Psoas muscle (tissue), 8 donors: ENCODE measurements around the gene UTP14C. TPM values are rescaled to one million over a fixed set of nuclear protein-coding genes. Genes with fewer than 3 reads are reported as not detected.

Experiments
- ATAC-seq, 4 donors: fragments of 200-7000 bp; cut with Tn5 transposase; one replicate each; pipeline ENCODE4 v1.9.1; 2020; ENCODE audit warnings: moderate library complexity in 3 of 4, mild to moderate bottlenecking in 2 of 4
- DNase-seq, 2 donors: peaks; one replicate each; pipeline ENCODE4 v3.0.0-alpha.2; 2020
- H3K27ac ChIP-seq: fragments of 200-600 bp; one replicate; pipeline ENCODE4 v1.8.0; 2022
- H3K27me3 ChIP-seq, 3 donors: fragments of 200-600 bp in 1 of 3; one replicate each; pipeline versions ENCODE4 v1.6.1 to v1.8.0; 2013 to 2022; ENCODE audit warnings: low read length in 2 of 3, mild to moderate bottlenecking in 2 of 3, moderate library complexity in 1 of 3; ENCODE audit not compliant: insufficient read depth in 3 of 3
- H3K36me3 ChIP-seq, 2 donors: fragments of 200-600 bp in 1 of 2; one replicate each; pipeline versions ENCODE4 v1.6.1 to v1.8.0; 2013 to 2022; ENCODE audit warnings: low read depth in 1 of 2, mild to moderate bottlenecking in 1 of 2, moderate library complexity in 1 of 2; ENCODE audit not compliant: insufficient read depth in 1 of 2
- H3K4me1 ChIP-seq: fragments of 200-600 bp; one replicate; pipeline ENCODE4 v1.8.0; 2022
- H3K4me3 ChIP-seq: fragments of 200-600 bp; one replicate; pipeline ENCODE4 v1.8.0; 2022; ENCODE audit warnings: mild to moderate bottlenecking
- H3K9me3 ChIP-seq: fragments of 200-600 bp; one replicate; pipeline ENCODE4 v1.8.0; 2022
- WGBS, 3 donors: extraction: QIAGEN DNeasy Blood & Tissue Kit; methylation state at CpG; one replicate each; pipeline versions ENCODE4 v1.1.6 to v1.1.7; 2013; 5-methylcytosine and 5-hydroxymethylcytosine counted together
- intact Hi-C, 2 donors: fragments of 100-400 bp; cut with DNase I; formaldehyde crosslinking; loops; one replicate each; pipeline versions ENCODE4 v1.11.0 to v1.14.2; 2022
- polyA plus RNA-seq, 3 donors: library from polyadenylated mRNA; stranded (reverse); fragments of 200-250 nt; gene quantifications; one replicate each; pipeline ENCODE4 v1.2.3, GENCODE V29; 2013
- total RNA-seq, 4 donors: library from RNA; stranded (reverse); fragmentation: NEBNext Ultra II Directional in 2 of 4; extraction: Animal tissue kit (Norgen Biotek cat#: 25700) in 2 of 4; gene quantifications; one replicate each; pipeline versions ENCODE4 v1.2.1 to v1.2.4, GENCODE V29; 2021 to 2023
- TF ChIP-seq, protein P1 (sequence below): fragments of 200-600 bp; IDR thresholded peaks from one replicate; pipeline ENCODE4 v1.8.0; 2022; ENCODE audit warnings: antibody characterized with exemption
- donor health status: healthy with polysubstance abuse.
- donor health status: DM: no; HTN: no; CAD: no; lungs with moderate emphysema.
- donor health status: Bipolar disorder and iron deficiency.
- donor health status: healthy.
- donor health status: DM: yes; HTN: yes; CAD: no.
- donor health status: DM: no; HTN: no; CAD: no.
- donor health status: DM: no; HTN: no; CAD: no.
- donor health status: DM: yes; HTN: yes; CAD: no.

The UTP14C gene
- total and polyA plus RNA-seq, 7 donors = 5.0 to 10.9 (median 9.0) TPM

DNA sequence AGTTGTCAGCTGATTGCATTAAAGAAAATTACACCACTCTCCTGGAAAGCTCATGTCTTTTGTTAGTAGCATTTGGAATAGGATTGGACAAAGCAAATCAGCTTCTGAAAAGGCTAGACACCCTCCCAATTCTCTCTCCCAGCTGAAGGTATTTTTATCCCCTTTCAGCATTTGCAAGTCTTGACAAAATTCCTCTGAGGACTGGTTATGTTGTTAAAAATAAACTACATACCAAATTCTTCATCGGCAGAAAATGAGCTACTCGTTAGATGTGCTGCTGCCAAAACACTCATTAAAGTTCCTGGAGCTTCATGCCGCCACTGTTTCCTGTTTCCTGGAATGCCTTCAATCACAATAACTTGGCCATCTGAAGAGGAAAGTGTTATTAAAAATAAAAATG lies 37.1 kb downstream of the UTP14C start:
- Histone ChIP-seq H3K27me3 (no peaks in the 10 kb centered on the region), H3K36me3 (no peaks in the 10 kb centered on the region), H3K4me3 (no peak overlapping the region), H3K9me3 (peaks cover under 1% of the 10 kb centered on the region), H3K4me1 (no peaks in the 10 kb centered on the region), H3K27ac (no peak overlapping the region)
- TF ChIP-seq, protein P1, sequence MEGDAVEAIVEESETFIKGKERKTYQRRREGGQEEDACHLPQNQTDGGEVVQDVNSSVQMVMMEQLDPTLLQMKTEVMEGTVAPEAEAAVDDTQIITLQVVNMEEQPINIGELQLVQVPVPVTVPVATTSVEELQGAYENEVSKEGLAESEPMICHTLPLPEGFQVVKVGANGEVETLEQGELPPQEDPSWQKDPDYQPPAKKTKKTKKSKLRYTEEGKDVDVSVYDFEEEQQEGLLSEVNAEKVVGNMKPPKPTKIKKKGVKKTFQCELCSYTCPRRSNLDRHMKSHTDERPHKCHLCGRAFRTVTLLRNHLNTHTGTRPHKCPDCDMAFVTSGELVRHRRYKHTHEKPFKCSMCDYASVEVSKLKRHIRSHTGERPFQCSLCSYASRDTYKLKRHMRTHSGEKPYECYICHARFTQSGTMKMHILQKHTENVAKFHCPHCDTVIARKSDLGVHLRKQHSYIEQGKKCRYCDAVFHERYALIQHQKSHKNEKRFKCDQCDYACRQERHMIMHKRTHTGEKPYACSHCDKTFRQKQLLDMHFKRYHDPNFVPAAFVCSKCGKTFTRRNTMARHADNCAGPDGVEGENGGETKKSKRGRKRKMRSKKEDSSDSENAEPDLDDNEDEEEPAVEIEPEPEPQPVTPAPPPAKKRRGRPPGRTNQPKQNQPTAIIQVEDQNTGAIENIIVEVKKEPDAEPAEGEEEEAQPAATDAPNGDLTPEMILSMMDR = no peak
- DNase-seq = no peak
- 13 to 22% (median 16%) methylated on average over 3 of the region's 3 CpGs for WGBS, 3 donors
- no peak for ATAC-seq
- intact Hi-C loops = no loop called here

DNA sequence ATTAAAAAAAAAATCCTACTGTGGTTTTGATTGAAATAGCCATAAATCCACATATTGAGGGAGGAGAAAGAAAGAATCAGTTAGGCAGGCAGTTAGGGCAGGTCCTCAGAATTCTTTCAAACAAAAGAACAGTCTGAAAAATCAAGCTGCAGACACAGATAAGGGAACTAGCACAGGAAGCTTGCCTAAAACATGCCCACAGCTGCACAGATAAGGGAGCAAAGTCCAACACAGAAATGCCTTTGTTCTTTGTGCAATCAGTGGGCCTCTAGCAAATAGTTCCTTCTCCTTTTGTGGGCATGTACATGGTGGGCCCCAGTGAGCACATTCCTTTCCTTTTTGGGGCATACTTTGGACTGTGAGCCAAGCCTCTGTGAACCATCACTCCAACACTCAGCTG lies 42.7 kb downstream of the UTP14C start:
- no peaks in the 10 kb centered on the region for H3K27me3 ChIP-seq
- intact Hi-C loops = no loop called here
- no peaks in the 10 kb centered on the region for H3K36me3 ChIP-seq
- DNase-seq = no peak
- peaks cover 16% of the 10 kb centered on the region for H3K9me3 ChIP-seq
- no peak for ATAC-seq
- no peaks in the 10 kb centered on the region for H3K4me1 ChIP-seq
- no peak overlapping the region for H3K27ac ChIP-seq
- no peak overlapping the region for H3K4me3 ChIP-seq
- TF ChIP-seq, protein P1 = no peak

DNA sequence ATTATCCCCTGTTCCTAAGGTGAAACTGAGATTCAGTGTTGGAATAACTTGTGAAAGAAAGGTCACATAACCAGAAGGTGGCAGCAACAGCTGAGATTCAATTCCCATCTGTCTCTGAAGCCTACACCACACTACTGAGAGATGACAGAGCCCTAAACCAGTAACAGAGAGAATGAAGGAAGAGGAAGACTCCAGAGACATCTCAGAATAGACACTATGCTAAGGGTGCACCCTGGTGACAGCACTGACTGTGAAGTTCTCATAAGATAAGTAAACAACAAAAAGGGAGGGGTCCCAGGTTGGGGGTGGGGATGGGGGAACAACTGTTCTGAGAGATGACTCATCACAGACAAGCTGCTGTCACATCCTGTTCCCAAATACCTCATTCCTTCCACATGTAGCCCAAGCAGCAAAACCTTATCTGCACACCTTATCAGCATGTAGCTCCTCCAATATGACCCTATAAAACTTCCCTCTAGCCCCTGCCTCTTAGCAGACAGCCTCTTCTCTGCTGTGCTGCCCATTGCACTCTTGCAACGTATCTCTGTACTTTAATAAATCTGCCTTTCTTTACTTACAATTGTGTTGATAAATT lies 46.5 kb downstream of the UTP14C start:
- Histone ChIP-seq H3K9me3 (peaks cover 16% of the 10 kb centered on the region), H3K36me3 (no peaks in the 10 kb centered on the region), H3K4me1 (no peaks in the 10 kb centered on the region), H3K4me3 (no peak overlapping the region), H3K27me3 (no peaks in the 10 kb centered on the region), H3K27ac (no peak overlapping the region)
- intact Hi-C loops = no loop called here
- DNase-seq (no peak), ATAC-seq (no peak)
- TF ChIP-seq, protein P1 = no peak
- WGBS, 3 donors = 80 to 90% (median 89%) methylated on average over 1 of the region's 1 CpG

Other genes with a start within 250 kb of the UTP14C start
- gene DHRS12, start 220.5 kb upstream of the UTP14C start, total RNA-seq = 10 to 100 TPM in 1 of 4 donors, 1 to 10 TPM in 3; 4.1 to 10.1 (median 6.9) TPM
- gene DHRS12, start 220.5 kb upstream of the UTP14C start, polyA plus RNA-seq = 1 to 10 TPM; 3.4 to 4.9 (median 3.4) TPM
- under 1 TPM in 3 of 4 donors, not detected in 1; 0.30 to 0.49 (median 0.30) TPM for gene TMEM272, start 179.5 kb upstream of the UTP14C start, total RNA-seq
- under 1 TPM; 0.17 to 0.25 (median 0.18) TPM for gene TMEM272, start 179.5 kb upstream of the UTP14C start, polyA plus RNA-seq
- gene CCDC70, start 162.7 kb upstream of the UTP14C start, total RNA-seq = not detected
- not detected for gene CCDC70, start 162.7 kb upstream of the UTP14C start, polyA plus RNA-seq
- 1 to 10 TPM; 1.3 to 3.5 (median 2.1) TPM for gene ATP7B, start 13.2 kb upstream of the UTP14C start, total RNA-seq
- 1 to 10 TPM in 1 of 3 donors, under 1 TPM in 2; 0.72 to 1.1 (median 0.90) TPM for gene ATP7B, start 13.2 kb upstream of the UTP14C start, polyA plus RNA-seq
- 10 to 100 TPM; 11.4 to 17.9 (median 16.0) TPM for gene ALG11, start 12.3 kb upstream of the UTP14C start, total RNA-seq
- gene ALG11, start 12.3 kb upstream of the UTP14C start, polyA plus RNA-seq = 10 to 100 TPM in 1 of 3 donors, 1 to 10 TPM in 2; 2.6 to 17.0 (median 4.2) TPM
- gene NEK5, start 104.4 kb downstream of the UTP14C start, total RNA-seq = under 1 TPM in 1 of 4 donors, not detected in 3; 0.48 TPM
- under 1 TPM in 2 of 3 donors, not detected in 1; 0.03 to 0.05 TPM for gene NEK5, start 104.4 kb downstream of the UTP14C start, polyA plus RNA-seq
- 1 to 10 TPM; 4.5 to 5.3 (median 4.6) TPM for gene NEK3, start 134.9 kb downstream of the UTP14C start, total RNA-seq
- gene NEK3, start 134.9 kb downstream of the UTP14C start, polyA plus RNA-seq = 1 to 10 TPM; 3.1 to 5.1 (median 4.8) TPM